Mesenchymal stem cell (in vitro differentiated cells and primary cell): Measurements from ENCODE around the gene CGB1.

ENCODE experiments used
- DNase-seq: peaks from one replicate; pipeline ENCODE4 v3.0.0-alpha.2; 2013
- H2AFZ ChIP-seq: one replicate; pipeline ENCODE4 v1.6.1; 2013; ENCODE audit warnings: low read depth, mild to moderate bottlenecking, control low read depth, inconsistent platforms, low read length, moderate library complexity
- H2AK5ac ChIP-seq: 2 replicates; pipeline ENCODE4 v1.6.1; 2013; ENCODE audit warnings: low read length, moderate library complexity, mild to moderate bottlenecking, inconsistent platforms; ENCODE audit not compliant: severe bottlenecking
- H2BK120ac ChIP-seq: one replicate; pipeline ENCODE4 v1.6.1; 2013; ENCODE audit warnings: low read depth, mild to moderate bottlenecking, inconsistent platforms, low read length, moderate library complexity
- H2BK12ac ChIP-seq, 2 experiments: one replicate each; pipeline ENCODE4 v1.6.1; 2013; ENCODE audit warnings: inconsistent platforms in 2 of 2, low read length in 2 of 2, mild to moderate bottlenecking in 2 of 2, moderate library complexity in 2 of 2, control low read depth in 1 of 2
- H2BK15ac ChIP-seq: one replicate; pipeline ENCODE4 v1.6.1; 2013; ENCODE audit warnings: mild to moderate bottlenecking, low read depth, inconsistent platforms; ENCODE audit not compliant: poor library complexity, severe bottlenecking
- H2BK5ac ChIP-seq: 2 replicates; pipeline ENCODE4 v1.6.1; 2013; ENCODE audit warnings: low read depth, mild to moderate bottlenecking, low read length, control low read depth, inconsistent platforms; ENCODE audit not compliant: poor library complexity, severe bottlenecking
- H3K14ac ChIP-seq, 2 experiments: one replicate each; pipeline ENCODE4 v1.6.1; 2013; ENCODE audit warnings: inconsistent platforms in 2 of 2, low read length in 2 of 2, control low read depth in 1 of 2, mild to moderate bottlenecking in 1 of 2, moderate library complexity in 1 of 2
- H3K18ac ChIP-seq, 2 experiments: one replicate each; pipeline ENCODE4 v1.6.1; 2013; ENCODE audit warnings: inconsistent platforms in 2 of 2, low read length in 2 of 2, control low read depth in 1 of 2, low read depth in 1 of 2, mild to moderate bottlenecking in 1 of 2
- H3K23ac ChIP-seq, 2 experiments: one replicate each; pipeline ENCODE4 v1.6.1; 2013; ENCODE audit warnings: inconsistent platforms in 2 of 2, low read length in 2 of 2, mild to moderate bottlenecking in 2 of 2, moderate library complexity in 2 of 2, control low read depth in 1 of 2
- H3K27ac ChIP-seq: 2 replicates; pipeline ENCODE4 v1.5.1; 2013; ENCODE audit warnings: mild to moderate bottlenecking, moderate library complexity, low read length, control low read depth, inconsistent platforms; ENCODE audit not compliant: poor library complexity, severe bottlenecking
- H3K27me3 ChIP-seq, 2 experiments: 2 replicates each; pipeline versions ENCODE4 v1.6.1 to v1.7.0; 2013; ENCODE audit warnings: low read length in 2 of 2, mild to moderate bottlenecking in 2 of 2, moderate library complexity in 2 of 2, control low read depth in 1 of 2, inconsistent platforms in 1 of 2; ENCODE audit not compliant: control insufficient read depth in 1 of 2, insufficient read depth in 1 of 2
- H3K36me3 ChIP-seq, 2 experiments: 2 replicates each; pipeline versions ENCODE4 v1.6.1 to v1.7.0; 2013; ENCODE audit warnings: low read length in 2 of 2, control low read depth in 1 of 2, inconsistent platforms in 1 of 2, low read depth in 1 of 2, mild to moderate bottlenecking in 1 of 2; ENCODE audit not compliant: insufficient read depth in 2 of 2, control insufficient read depth in 1 of 2
- H3K4ac ChIP-seq, 2 experiments: one replicate each; pipeline ENCODE4 v1.6.1; 2013; ENCODE audit warnings: inconsistent platforms in 2 of 2, low read length in 2 of 2, mild to moderate bottlenecking in 2 of 2, moderate library complexity in 2 of 2, control low read depth in 1 of 2, low read depth in 1 of 2
- H3K4me1 ChIP-seq: 2 replicates; pipeline ENCODE4 v1.6.1; 2013; ENCODE audit warnings: low read depth, low read length, control low read depth; ENCODE audit not compliant: control insufficient read depth, insufficient read depth
- H3K4me2 ChIP-seq: 2 replicates; pipeline ENCODE4 v1.6.1; 2013; ENCODE audit warnings: low read length, mild to moderate bottlenecking, inconsistent platforms; ENCODE audit not compliant: poor library complexity, severe bottlenecking
- H3K4me3 ChIP-seq, 2 experiments: 2 replicates each; pipeline versions ENCODE4 v1.5.1 to v1.7.0; 2013; ENCODE audit warnings: low read length in 2 of 2, mild to moderate bottlenecking in 2 of 2, control low read depth in 1 of 2, low read depth in 1 of 2; ENCODE audit not compliant: insufficient read depth in 1 of 2
- H3K79me1 ChIP-seq: replicated peaks from 2 replicates; pipeline ENCODE4 v1.6.1; 2013; ENCODE audit warnings: mild to moderate bottlenecking, control low read depth, low read length, inconsistent platforms; ENCODE audit not compliant: poor library complexity, severe bottlenecking
- H3K9ac ChIP-seq: 2 replicates; pipeline ENCODE4 v1.7.0; 2013; ENCODE audit warnings: mild to moderate bottlenecking, low read length, moderate library complexity
- H3K9me3 ChIP-seq: 2 replicates; pipeline ENCODE4 v1.7.0; 2013; ENCODE audit warnings: mild to moderate bottlenecking, low read length; ENCODE audit not compliant: control insufficient read depth
- H4K8ac ChIP-seq: one replicate; pipeline ENCODE4 v1.6.1; 2013; ENCODE audit warnings: inconsistent platforms, mild to moderate bottlenecking, low read length, moderate library complexity
- H4K91ac ChIP-seq: one replicate; pipeline ENCODE4 v1.6.1; 2013; ENCODE audit warnings: mild to moderate bottlenecking, low read length, inconsistent platforms
- WGBS: methylation state at CpG from one replicate; pipeline ENCODE4 v1.1.7; 2013; ENCODE audit warnings: mixed read lengths; 5-methylcytosine and 5-hydroxymethylcytosine counted together

CGB1 gene

GRCh38 chr19:49016067-49016839 lies 20.4 kb downstream of the CGB1 start:
- H2BK120ac ChIP-seq = no peak overlapping the region
- no peak overlapping the region for H2BK5ac ChIP-seq
- peaks cover 15% of the 10 kb centered on the region for H3K4me1 ChIP-seq
- no peak overlapping the region for H2AFZ ChIP-seq
- DNase-seq = no peak
- peaks cover 42 to 48% of the 10 kb centered on the region in 2 experiments for H3K36me3 ChIP-seq
- no peak overlapping the region for H3K9ac ChIP-seq
- no peak overlapping the region for H3K4me2 ChIP-seq
- H3K27ac ChIP-seq = no peak overlapping the region
- H3K4me3 ChIP-seq = no peak overlapping the region
- 100% methylated on average over 7 of the region's 29 CpGs for WGBS
- H2AK5ac ChIP-seq = no peak overlapping the region
- no peaks in the 10 kb centered on the region for H3K79me1 ChIP-seq
- no peak overlapping the region for H4K8ac ChIP-seq
- H4K91ac ChIP-seq = no peak overlapping the region
- no peak overlapping the region for H3K14ac ChIP-seq
- peaks cover 5 to 25% of the 10 kb centered on the region in 2 experiments for H3K27me3 ChIP-seq
- H3K18ac ChIP-seq = no peak overlapping the region
- no peak overlapping the region for H3K4ac ChIP-seq
- no peak overlapping the region for H2BK12ac ChIP-seq
- H3K23ac ChIP-seq = no peak overlapping the region
- H3K9me3 ChIP-seq = no peaks in the 10 kb centered on the region
- no peak overlapping the region for H2BK15ac ChIP-seq

DNA sequence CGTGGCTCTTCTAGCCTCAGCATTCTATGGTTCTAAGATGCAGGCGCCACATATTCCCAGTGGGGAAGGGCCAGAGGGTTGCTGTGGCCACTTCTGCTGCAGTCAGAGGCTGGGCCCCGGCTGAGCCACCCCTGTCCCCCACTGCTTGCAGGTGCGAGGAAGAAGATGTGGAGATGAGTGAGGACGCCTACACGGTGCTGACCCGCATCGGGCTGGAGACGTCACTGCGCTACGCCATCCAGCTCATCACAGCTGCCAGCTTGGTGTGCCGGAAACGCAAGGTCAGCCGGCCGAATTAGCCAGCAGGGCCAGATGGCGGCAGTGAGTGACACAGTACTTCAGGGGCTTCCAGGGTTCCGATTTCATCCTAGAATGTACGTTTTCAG lies 21.8 kb downstream of the CGB1 start:
- no peak overlapping the region for H2BK120ac ChIP-seq
- H4K91ac ChIP-seq = no peak overlapping the region
- DNase-seq = no peak
- no peak overlapping the region for H3K23ac ChIP-seq
- H2BK15ac ChIP-seq = no peak overlapping the region
- H2BK12ac ChIP-seq = no peak overlapping the region
- peaks cover 54 to 62% of the 10 kb centered on the region in 2 experiments for H3K36me3 ChIP-seq
- no peaks in the 10 kb centered on the region for H3K79me1 ChIP-seq
- no peak overlapping the region for H2AFZ ChIP-seq
- H3K18ac ChIP-seq = no peak overlapping the region
- no peak overlapping the region for H3K14ac ChIP-seq
- no peak overlapping the region for H2BK5ac ChIP-seq
- no peaks in the 10 kb centered on the region for H3K9me3 ChIP-seq
- H3K4me1 ChIP-seq = peaks cover 10% of the 10 kb centered on the region
- H4K8ac ChIP-seq = no peak overlapping the region
- H3K4me3 ChIP-seq = no peak overlapping the region
- no peak overlapping the region for H3K4me2 ChIP-seq
- no peak overlapping the region for H3K27ac ChIP-seq
- peaks cover 5 to 13% of the 10 kb centered on the region in 2 experiments for H3K27me3 ChIP-seq
- H3K4ac ChIP-seq = no peak overlapping the region
- WGBS = 90% methylated on average over 18 of the region's 18 CpGs
- no peak overlapping the region for H3K9ac ChIP-seq
- no peak overlapping the region for H2AK5ac ChIP-seq

- H3K23ac ChIP-seq = no peak overlapping the region
- WGBS = 89% methylated on average over 31 of the region's 32 CpGs
Observed at GRCh38 chr19:49014123-49014869, 22.4 kb downstream of the CGB1 start.

DNA sequence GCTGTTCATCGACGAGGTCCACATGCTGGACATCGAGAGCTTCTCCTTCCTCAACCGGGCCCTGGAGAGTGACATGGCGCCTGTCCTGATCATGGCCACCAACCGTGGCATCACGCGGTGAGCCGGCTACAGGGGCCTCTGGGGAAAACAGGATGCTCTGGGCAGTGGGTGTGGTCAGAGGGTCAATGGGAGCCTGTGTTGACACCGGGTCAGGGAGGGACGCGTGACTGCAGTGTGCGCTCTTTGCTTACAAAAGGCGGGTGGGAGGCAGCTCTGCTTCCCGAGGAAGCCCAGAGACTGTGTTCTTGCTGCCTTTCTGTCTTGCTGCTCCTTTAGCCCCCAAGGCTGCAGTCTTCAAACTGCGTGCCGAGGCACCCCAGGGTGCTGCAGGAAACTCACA lies 25.5 kb downstream of the CGB1 start:
- peaks cover 1% of the 10 kb centered on the region for H3K79me1 ChIP-seq
- H3K9ac ChIP-seq = no peak overlapping the region
- H2AK5ac ChIP-seq = no peak overlapping the region
- H2BK15ac ChIP-seq = no peak overlapping the region
- H2BK5ac ChIP-seq = no peak overlapping the region
- H4K91ac ChIP-seq = no peak overlapping the region
- H3K14ac ChIP-seq = no peak overlapping the region
- H3K27me3 ChIP-seq = no peaks in the 10 kb centered on the region
- H2BK12ac ChIP-seq = no peak overlapping the region
- no peak overlapping the region for H4K8ac ChIP-seq
- no peak overlapping the region for H2AFZ ChIP-seq
- 87% methylated on average over 17 of the region's 17 CpGs for WGBS
- H3K4me2 ChIP-seq = no peak overlapping the region
- H3K27ac ChIP-seq = no peak overlapping the region
- H3K36me3 ChIP-seq = peaks cover 70 to 74% of the 10 kb centered on the region in 2 experiments
- no peaks in the 10 kb centered on the region for H3K9me3 ChIP-seq
- no peak overlapping the region for H3K4ac ChIP-seq
- no peak overlapping the region for H3K23ac ChIP-seq
- no peak overlapping the region for H3K4me3 ChIP-seq
- DNase-seq = no peak
- no peak overlapping the region for H3K18ac ChIP-seq
- no peak overlapping the region for H2BK120ac ChIP-seq
- H3K4me1 ChIP-seq = no peaks in the 10 kb centered on the region

More at GRCh38 chr19:49014123-49014869, 22.4 kb downstream of the CGB1 start:
- DNase-seq = peak; percentile 44
- H3K4ac ChIP-seq = no peak overlapping the region
- peaks cover 5 to 8% of the 10 kb centered on the region in 2 experiments for H3K27me3 ChIP-seq
- no peak overlapping the region for H2AFZ ChIP-seq
- no peak overlapping the region for H3K9ac ChIP-seq
- H3K27ac ChIP-seq = no peak overlapping the region
- peaks cover 10% of the 10 kb centered on the region for H3K4me1 ChIP-seq
- no peak overlapping the region for H2BK15ac ChIP-seq
- H2AK5ac ChIP-seq = no peak overlapping the region
- H2BK5ac ChIP-seq = no peak overlapping the region
- H3K18ac ChIP-seq = no peak overlapping the region
- H2BK120ac ChIP-seq = no peak overlapping the region
- no peak overlapping the region for H4K91ac ChIP-seq
- no peak overlapping the region for H4K8ac ChIP-seq
- H3K4me3 ChIP-seq = no peak overlapping the region
- H3K36me3 ChIP-seq = peaks cover 60 to 67% of the 10 kb centered on the region in 2 experiments
- H3K79me1 ChIP-seq = no peaks in the 10 kb centered on the region
- H3K9me3 ChIP-seq = no peaks in the 10 kb centered on the region
- no peak overlapping the region for H3K14ac ChIP-seq
- H2BK12ac ChIP-seq = no peak overlapping the region
- H3K4me2 ChIP-seq = no peak overlapping the region
